ENCODE results near the gene NPPB. TPM values are rescaled to one million over a fixed set of nuclear protein-coding genes. Genes with fewer than 3 reads are reported as not detected.

NPPB gene
- total RNA-seq, 1 experiment from 2014 or later = 43.4 TPM

DNA sequence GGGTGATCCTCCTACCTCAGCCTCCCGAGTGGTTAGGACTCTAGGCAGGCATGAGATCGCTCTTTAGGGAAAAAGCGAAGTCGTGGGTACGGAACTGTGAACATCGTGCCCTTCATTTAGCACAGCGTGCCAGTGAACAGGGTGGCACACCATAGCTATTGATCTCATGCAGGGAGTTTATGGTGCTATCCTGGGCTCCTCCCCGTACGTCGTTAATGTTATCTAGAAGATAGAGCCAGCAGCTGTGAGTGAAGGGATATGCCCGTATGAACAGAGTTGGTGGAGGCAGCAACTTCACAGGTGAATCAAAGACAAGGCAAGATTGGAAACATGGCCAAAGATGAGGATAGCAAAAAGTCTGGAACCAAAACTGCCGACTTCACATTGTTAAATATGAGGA lies 41.6 kb downstream of the NPPB start:
- Histone ChIP-seq H3K4me1 (peaks cover 6% of the 10 kb centered on the region; the same call in 1 of the 2 replicates), H3K4me3 (ENCODE audit: low read depth, low read length) (no peak overlapping the region), H3K36me3 (ENCODE audit: control insufficient read depth, insufficient read depth, low read length) (no peaks in the 10 kb centered on the region; the same call in 1 of the 2 replicates), H3K9me3 (no peaks in the 10 kb centered on the region), H3K27me3 (replicated peaks; ENCODE audit: control insufficient read depth, insufficient read depth, low read length) (no peaks in the 10 kb centered on the region)
- intact Hi-C loops (cut with micrococcal nuclease; ENCODE audit: unreplicated experiment) = no loop called here
- Mint-ChIP-seq H3K9me3 (ENCODE audit: unreplicated experiment) (no peaks in the 10 kb centered on the region), H3K4me3 (ENCODE audit: unreplicated experiment) (no peak overlapping the region), H3K27ac (ENCODE audit: unreplicated experiment) (no peak overlapping the region), H3K4me1 (ENCODE audit: low read depth, unreplicated experiment) (peaks cover 6% of the 10 kb centered on the region), H3K36me3 (ENCODE audit: insufficient read depth, unreplicated experiment) (peaks cover 48% of the 10 kb centered on the region), H3K27me3 (ENCODE audit: insufficient read depth, unreplicated experiment) (no peaks in the 10 kb centered on the region)
- no TSS peak for BruUV-seq (replicated peaks)
- TF ChIP-seq, protein P1, sequence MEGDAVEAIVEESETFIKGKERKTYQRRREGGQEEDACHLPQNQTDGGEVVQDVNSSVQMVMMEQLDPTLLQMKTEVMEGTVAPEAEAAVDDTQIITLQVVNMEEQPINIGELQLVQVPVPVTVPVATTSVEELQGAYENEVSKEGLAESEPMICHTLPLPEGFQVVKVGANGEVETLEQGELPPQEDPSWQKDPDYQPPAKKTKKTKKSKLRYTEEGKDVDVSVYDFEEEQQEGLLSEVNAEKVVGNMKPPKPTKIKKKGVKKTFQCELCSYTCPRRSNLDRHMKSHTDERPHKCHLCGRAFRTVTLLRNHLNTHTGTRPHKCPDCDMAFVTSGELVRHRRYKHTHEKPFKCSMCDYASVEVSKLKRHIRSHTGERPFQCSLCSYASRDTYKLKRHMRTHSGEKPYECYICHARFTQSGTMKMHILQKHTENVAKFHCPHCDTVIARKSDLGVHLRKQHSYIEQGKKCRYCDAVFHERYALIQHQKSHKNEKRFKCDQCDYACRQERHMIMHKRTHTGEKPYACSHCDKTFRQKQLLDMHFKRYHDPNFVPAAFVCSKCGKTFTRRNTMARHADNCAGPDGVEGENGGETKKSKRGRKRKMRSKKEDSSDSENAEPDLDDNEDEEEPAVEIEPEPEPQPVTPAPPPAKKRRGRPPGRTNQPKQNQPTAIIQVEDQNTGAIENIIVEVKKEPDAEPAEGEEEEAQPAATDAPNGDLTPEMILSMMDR (IDR thresholded peaks at IDR 0.05; ENCODE audit: insufficient read depth in 1 of 2, low read depth in 1 of 2, low read length in 1 of 2, severe bottlenecking in 1 of 2, unreplicated experiment in 1 of 2) = no peak
- DNase-seq = no peak
- ChIA-PET CTCF (no interaction called here), POLR2A (no interaction called here)

DNA sequence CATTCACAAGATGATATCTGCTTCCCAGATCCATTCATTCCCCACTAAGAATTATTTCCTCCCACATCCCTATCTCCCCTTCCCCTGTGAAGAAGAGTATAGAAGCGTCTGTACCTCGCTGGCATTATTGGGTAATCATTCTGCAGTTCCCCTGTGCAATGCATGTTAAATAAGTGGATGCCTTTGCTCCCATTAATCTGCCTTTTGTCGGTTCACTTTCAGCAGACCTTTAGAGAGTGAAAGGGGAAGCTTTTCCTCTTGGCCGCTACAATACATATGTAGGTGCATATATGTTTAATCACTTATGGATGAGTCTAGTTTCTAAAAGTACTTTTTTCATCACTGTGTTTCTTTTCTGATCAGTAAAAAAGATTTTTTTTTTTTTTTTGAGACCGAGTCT lies 45.7 kb downstream of the NPPB start:
- H3K4me1 ChIP-seq = no peaks in the 10 kb centered on the region; the same call in 1 of the 2 replicates
- no peaks in the 10 kb centered on the region for H3K9me3 ChIP-seq
- CTCF ChIA-PET = no interaction called here
- peaks cover 2% of the 10 kb centered on the region; the same call in 1 of the 2 replicates for H3K36me3 ChIP-seq (ENCODE audit: control insufficient read depth, insufficient read depth, low read length)
- no peak overlapping the region for H3K27ac Mint-ChIP-seq (ENCODE audit: unreplicated experiment)
- no peaks in the 10 kb centered on the region for H3K27me3 Mint-ChIP-seq (ENCODE audit: insufficient read depth, unreplicated experiment)
- H3K36me3 Mint-ChIP-seq (ENCODE audit: insufficient read depth, unreplicated experiment) = peaks cover 41% of the 10 kb centered on the region
- no peak overlapping the region for H3K4me3 Mint-ChIP-seq (ENCODE audit: unreplicated experiment)
- no peaks in the 10 kb centered on the region for H3K9me3 Mint-ChIP-seq (ENCODE audit: unreplicated experiment)
- no peaks in the 10 kb centered on the region for H3K4me1 Mint-ChIP-seq (ENCODE audit: low read depth, unreplicated experiment)
- no TSS peak for BruUV-seq (replicated peaks)
- H3K4me3 ChIP-seq (ENCODE audit: low read depth, low read length) = no peak overlapping the region
- intact Hi-C loops (cut with micrococcal nuclease; ENCODE audit: unreplicated experiment) = no loop called here
- POLR2A ChIA-PET = no interaction called here
- no peaks in the 10 kb centered on the region for H3K27me3 ChIP-seq (replicated peaks; ENCODE audit: control insufficient read depth, insufficient read depth, low read length)
- DNase-seq = no peak
- TF ChIP-seq, protein P1 (IDR thresholded peaks at IDR 0.05; ENCODE audit: insufficient read depth in 1 of 2, low read depth in 1 of 2, low read length in 1 of 2, severe bottlenecking in 1 of 2, unreplicated experiment in 1 of 2) = no peak

Other genes starting within 250 kb of the NPPB start
- 78.5 and 79.8 TPM in 2 replicates for gene FBXO2, start 204.5 kb downstream of the NPPB start, total RNA-seq (2022)
- gene FBXO44, start 204.1 kb downstream of the NPPB start, total RNA-seq (2022) = 21.2 and 22.6 TPM in 2 replicates
- 9.1 and 9.7 TPM in 2 replicates for gene FBXO6, start 194.7 kb downstream of the NPPB start, total RNA-seq (2022)
- gene MAD2L2, start 177.8 kb downstream of the NPPB start, total RNA-seq (2022) = 45.2 and 49.9 TPM in 2 replicates
- gene DRAXIN, start 167.2 kb downstream of the NPPB start, total RNA-seq (2022) = 0.05 TPM in 1 of 2 replicates, not detected in the other
- 44.2 and 44.4 TPM in 2 replicates for gene AGTRAP, start 122.8 kb downstream of the NPPB start, total RNA-seq (2022)
- gene C1orf167, start 96.8 kb downstream of the NPPB start, total RNA-seq (2022) = 0.64 and 0.97 TPM in 2 replicates
- 27.8 and 28.6 TPM in 2 replicates for gene MTHFR, start 53.0 kb downstream of the NPPB start, total RNA-seq (2022)
- 30.4 and 34.9 TPM in 2 replicates for gene CLCN6, start 52.8 kb downstream of the NPPB start, total RNA-seq (2022)
- gene NPPA, start 11.2 kb downstream of the NPPB start, total RNA-seq (2022) = not detected in 2 replicates
- 46.1 and 47.3 TPM in 2 replicates for gene KIAA2013, start 67.5 kb upstream of the NPPB start, total RNA-seq (2022)
- 89.3 and 91.7 TPM in 2 replicates for gene PLOD1, start 75.8 kb upstream of the NPPB start, total RNA-seq (2022)
- gene MFN2, start 121.5 kb upstream of the NPPB start, total RNA-seq (2022) = 73.9 and 74.1 TPM in 2 replicates
- 38.6 and 41.0 TPM in 2 replicates for gene MIIP, start 160.6 kb upstream of the NPPB start, total RNA-seq (2022)
- not detected in 2 replicates for gene TNFRSF8, start 204.4 kb upstream of the NPPB start, total RNA-seq (2022)

Measured in Caco-2 (cell line).